GM19455 (cell line): ENCODE results near the gene MYO1D.
"Not testable (repeated sequence)": the region's sequence is repeated elsewhere in the genome, so short reads cannot be mapped to it uniquely, and the experiment has no call there.

Experiments used
- ATAC-seq: cut with Tn5 transposase; IDR thresholded peaks from one replicate; pipeline ENCODE4 v1.9.1; 2021; ENCODE audit not compliant: unreplicated experiment

Gene MYO1D

GRCh38 chr17:32481193-32481592 lies 395.7 kb downstream of the MYO1D start:
- ATAC-seq: no peak

DNA sequence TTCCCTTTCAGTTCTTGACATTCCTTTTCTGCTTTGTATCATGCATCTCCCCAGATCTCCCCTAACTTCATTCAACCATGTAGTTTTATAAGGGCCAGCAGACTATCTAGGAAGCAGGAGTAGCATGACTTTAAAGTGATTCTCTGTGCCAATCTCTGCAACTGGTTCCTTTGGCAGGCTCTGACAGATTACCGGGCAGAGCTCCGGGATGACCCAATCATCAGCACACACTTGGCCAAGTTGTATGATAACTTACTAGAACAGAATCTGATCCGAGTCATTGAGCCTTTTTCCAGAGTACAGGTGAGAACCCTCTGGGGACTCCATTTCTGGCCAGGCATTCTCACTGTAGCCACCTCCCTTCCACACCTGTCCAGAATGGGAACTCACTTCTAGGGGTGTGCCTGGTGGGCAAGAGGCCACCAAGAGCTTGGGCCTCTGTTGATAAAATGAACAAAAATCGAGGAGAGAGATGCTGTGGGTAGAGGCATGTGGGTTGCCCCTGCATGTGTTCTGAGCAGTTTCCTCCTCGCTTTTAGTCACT lies 397.8 kb downstream of the MYO1D start:
- ATAC-seq: no peak

DNA sequence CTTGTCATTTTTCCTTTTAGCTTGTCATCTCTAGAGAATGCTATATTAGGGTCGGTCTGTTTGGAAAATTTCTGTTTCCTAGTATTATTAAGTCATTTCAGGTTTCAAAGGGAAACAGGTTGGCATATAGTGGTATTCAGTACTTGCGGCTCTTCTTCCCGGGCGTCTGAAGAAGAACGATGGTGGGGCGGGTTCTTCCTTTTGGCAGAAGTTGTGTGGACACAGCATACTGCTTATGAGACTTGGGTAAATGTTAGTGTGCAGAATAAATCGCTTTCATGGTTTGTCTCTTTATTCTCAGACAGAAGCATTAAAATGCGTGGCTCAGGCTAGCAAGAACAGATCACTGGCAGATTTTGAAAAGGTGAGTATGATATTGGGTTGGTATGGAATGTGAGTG lies 399.7 kb downstream of the MYO1D start:
- no peak for ATAC-seq

DNA sequence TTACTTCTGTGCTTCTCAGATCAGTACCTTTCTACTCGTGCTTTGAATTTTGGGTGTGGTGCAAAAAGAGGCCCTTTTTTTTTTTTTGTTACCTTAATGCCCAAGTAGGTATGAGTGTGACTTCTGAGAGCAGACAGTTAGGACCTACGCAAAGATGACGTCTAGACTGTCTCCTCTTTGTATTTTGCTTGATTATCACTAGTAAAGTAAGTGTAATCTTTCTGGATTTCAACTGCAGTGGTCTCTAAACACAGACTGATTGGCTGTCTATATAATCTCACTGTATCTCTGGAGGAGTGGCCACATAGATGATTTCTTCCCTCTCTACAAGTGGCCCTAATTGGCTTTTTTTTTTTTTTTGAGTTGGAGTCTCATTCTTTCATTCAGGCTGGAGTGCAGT lies 401.7 kb downstream of the MYO1D start:
- ATAC-seq: no peak

GRCh38 chr17:32471652-32472051 lies 405.3 kb downstream of the MYO1D start:
- ATAC-seq: no peak

- no peak for ATAC-seq
Measured at GRCh38 chr17:32470405-32471167, 406.3 kb downstream of the MYO1D start.

DNA sequence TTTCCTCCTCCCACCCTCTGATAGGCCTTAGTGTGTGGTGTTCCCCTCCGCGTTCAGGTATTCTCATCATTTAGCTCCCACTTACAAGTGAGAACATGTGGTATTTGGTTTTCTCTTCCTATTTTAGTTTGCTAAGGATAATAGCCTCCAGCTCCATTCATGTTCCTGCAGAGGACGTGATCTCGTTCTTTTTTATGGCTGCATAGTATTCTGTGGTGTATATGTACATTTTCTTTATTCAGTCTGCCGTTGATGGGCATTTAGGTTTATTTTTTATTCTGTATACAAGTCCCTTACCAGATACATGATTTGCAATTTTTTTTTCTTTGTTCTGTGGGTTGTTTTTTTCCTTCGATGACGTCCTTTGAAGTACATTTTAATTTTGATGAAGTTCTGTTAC lies 409.0 kb downstream of the MYO1D start:
- no peak for ATAC-seq

DNA sequence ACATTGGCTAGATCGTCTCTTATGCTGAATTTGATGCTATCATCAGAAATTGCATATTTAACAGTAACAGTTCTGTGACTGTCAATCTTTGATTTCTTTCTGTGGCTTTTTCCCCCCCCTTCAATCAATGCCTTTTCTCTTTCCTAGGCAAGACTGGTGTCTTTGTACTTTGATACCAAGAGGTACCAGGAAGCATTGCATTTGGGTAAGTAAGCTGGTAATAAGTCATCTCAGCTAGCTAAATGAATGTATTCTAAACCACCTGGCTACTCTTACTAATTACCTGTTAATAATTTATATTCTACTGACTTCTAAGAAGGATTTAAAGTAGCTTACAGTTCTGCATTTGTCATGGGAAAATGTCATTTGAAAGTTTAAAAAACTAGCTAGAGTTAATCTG lies 412.6 kb downstream of the MYO1D start:
- ATAC-seq: no peak

DNA sequence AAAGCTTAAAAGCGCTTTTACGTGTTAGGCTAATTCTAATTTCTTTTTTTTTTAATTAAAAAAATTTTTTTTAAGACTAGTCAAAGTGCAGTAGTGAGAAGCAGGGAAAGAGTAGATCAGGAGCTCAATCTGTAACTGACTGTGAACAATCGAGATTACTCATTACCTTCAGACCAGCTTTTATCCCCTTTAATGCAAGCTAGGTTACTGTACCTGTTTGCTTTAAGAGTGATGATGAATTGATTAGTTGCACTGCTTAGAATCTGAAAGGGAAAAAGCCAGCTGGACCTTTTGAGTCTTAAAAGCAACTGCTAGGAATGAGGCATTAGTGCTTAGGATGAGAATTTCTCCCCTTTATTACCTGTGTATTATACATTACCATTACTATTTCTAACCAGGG lies 413.6 kb downstream of the MYO1D start:
- ATAC-seq: no peak

- no peak for ATAC-seq
Measured at GRCh38 chr17:32461853-32462617, 414.9 kb downstream of the MYO1D start.

- no peak for ATAC-seq
Measured at GRCh38 chr17:32461498-32461852, 415.4 kb downstream of the MYO1D start.

DNA sequence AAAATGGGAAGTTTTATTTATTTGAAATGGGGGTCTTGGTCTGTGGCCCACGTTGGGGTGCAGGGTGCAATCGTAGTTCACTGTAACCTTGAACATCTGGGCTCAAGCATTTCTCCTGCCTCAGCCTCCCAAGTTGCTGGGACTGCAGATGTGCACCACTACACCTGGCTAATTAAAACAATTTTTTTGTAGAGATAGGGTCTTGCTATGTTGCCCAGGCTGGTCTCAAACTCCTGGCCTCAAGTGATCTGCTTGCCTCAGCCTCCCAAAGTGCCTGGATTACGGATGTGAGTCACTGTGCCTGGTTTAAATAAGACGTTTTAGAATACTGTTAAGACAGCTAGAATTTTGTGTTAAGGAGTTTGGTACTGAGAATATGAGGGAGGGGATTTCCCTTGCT lies 416.9 kb downstream of the MYO1D start:
- ATAC-seq: no peak

GRCh38 chr17:32458371-32458770 lies 418.6 kb downstream of the MYO1D start:
- no peak for ATAC-seq

- no peak for ATAC-seq
Measured at GRCh38 chr17:32453370-32453769, 423.6 kb downstream of the MYO1D start.

- ATAC-seq: no peak
Measured at GRCh38 chr17:32452281-32452680, 424.6 kb downstream of the MYO1D start.

- no peak for ATAC-seq
Measured at GRCh38 chr17:32451879-32452278, 425.0 kb downstream of the MYO1D start.

GRCh38 chr17:32450379-32450778 lies 426.5 kb downstream of the MYO1D start:
- not testable (repeated sequence) for ATAC-seq

- ATAC-seq: no peak
Measured at GRCh38 chr17:32449963-32450362, 427.0 kb downstream of the MYO1D start.

DNA sequence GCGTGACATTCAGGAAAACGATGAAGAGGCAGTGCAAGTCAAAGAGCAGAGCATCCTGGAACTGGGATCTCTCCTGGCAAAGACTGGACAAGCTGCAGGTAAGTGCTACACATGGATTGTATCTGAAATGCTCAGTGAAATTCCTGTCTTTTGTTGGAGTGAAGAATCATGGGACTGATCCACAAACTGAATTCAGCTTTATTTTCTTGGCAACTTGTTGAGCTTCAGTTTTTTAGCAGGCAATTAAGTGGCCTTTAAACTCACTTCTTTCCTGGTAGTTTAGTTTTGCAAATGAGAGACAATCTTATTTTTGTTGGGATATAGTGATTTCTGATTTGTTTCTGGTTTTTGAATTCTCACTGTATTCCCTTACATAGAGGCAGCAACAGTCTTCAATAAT lies 430.0 kb downstream of the MYO1D start:
- no peak for ATAC-seq

GRCh38 chr17:32445971-32446370 lies 431.0 kb downstream of the MYO1D start:
- ATAC-seq: no peak

DNA sequence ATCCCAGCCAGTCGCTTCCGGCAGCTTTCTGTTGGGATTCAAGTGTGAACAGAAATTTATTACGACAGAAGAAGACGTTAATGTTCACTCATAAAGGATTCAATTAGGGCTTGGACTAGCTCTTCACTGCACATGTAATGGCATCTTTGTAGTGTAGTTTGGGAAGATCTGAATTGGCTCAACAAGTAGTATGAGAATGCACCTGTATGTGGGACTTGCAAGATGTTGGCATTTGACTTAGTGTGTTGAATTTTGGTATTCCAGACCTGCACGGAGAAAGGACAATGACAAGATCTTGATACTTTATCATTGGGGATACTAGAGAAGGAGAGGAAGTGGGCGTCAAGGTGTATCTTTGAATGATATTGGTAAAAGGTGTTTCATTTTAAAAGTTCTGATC lies 431.4 kb downstream of the MYO1D start:
- no peak for ATAC-seq

- no peak for ATAC-seq
Measured at GRCh38 chr17:32445074-32445415, 431.9 kb downstream of the MYO1D start.
